ENCODE results near the gene VPS50. TPM values are rescaled to one million over a fixed set of nuclear protein-coding genes. Genes with fewer than 3 reads are reported as not detected.
A peak's percentile ranks its signal among the peaks of the same experiment; 100 is the strongest.
"Not testable (repeated sequence)": the region's sequence is repeated elsewhere in the genome, so short reads cannot be mapped to it uniquely, and the experiment has no call there.

The VPS50 gene
- total RNA-seq, 1 donor from 2014 or later = 32.7 TPM

DNA sequence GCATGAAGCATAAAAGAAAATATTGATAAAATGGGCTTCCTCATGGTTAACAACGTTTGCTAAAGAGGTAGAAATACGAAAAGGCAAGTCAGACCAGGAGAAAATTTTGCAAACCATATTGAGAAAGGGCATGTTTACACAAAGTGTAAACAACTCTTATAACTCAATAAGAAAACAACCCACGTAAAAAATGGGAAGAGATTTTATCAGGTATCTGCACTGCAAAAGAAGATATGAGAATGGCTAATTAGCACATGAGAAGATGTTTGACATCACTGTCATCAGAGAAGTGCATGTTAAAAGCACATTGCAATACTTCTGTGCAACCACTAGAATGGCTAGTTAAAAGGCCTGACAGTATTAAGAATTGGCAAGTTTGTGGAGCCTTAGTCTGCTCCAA is 99.5 kb downstream of the VPS50 start:
- no peak for DNase-seq (ENCODE audit: low read depth in 2 of 2)

DNA sequence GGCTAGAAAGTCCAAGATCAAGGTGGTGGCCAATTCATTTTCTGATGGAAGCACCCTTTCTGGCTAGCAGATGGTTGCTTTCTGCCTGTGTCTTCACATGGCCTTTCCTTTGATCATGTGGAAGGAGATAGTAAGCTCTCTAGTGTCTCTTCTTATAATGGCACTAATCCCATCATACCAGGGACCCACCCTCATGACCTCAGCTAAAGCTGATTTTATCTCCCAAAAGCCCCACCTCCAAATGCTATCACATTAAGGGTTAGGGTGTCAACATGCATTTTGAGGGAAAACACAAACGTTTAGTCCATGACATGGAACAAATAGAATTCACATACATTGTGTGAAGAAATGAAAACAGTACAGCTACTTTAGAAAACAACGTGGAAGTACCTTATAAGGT is 100.0 kb downstream of the VPS50 start:
- no peak for DNase-seq (ENCODE audit: low read depth in 2 of 2)

GRCh38 chr7:93337052-93337451 is 104.9 kb downstream of the VPS50 start:
- DNase-seq (ENCODE audit: low read depth in 2 of 2) = no peak

DNA sequence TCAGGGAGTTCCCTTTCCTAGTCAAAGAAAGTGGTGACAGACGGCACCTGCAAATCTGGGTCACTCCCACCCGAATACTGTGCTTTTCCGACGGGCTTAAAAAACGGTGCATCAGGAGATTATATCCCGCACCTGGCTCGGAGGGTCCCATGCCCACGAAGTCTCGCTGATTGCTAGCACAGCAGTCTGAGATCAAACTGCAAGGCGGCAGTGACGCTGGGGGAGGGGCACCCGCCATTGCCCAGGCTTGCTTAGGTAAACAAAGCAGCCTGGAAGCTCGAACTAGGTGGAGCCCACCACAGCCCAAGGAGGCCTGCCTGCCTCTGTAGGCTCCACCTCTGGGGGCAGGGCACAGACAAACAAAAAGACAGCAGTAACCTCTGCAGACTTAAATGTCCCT is 110.0 kb downstream of the VPS50 start:
- DNase-seq (ENCODE audit: low read depth in 2 of 2) = not testable (repeated sequence)

- no peak for DNase-seq (ENCODE audit: low read depth in 2 of 2)
These were observed 118.2 kb downstream of the VPS50 start for GRCh38 chr7:93350338-93350737.

DNA sequence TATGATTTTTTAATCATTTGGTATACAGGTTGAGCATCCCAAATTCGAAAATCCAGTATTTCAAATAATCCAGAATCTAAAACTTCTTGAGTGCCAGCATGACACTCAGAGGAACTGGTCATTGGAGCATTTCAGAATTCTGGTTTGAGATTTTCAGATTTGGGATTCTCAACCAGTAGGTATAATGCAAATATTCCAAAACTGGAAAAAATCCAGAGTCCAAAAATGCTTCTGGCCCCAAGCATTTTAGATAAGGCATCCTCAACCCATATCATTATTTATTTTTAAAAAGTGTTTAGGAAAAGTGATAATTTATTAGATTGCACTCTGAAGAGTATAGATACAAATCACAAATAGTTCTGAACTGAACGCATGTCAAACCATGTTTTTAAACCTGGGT is 120.7 kb downstream of the VPS50 start:
- DNase-seq (ENCODE audit: low read depth in 2 of 2) = no peak

GRCh38 chr7:93354815-93355214 is 122.6 kb downstream of the VPS50 start:
- DNase-seq (ENCODE audit: low read depth in 2 of 2) = no peak

DNA sequence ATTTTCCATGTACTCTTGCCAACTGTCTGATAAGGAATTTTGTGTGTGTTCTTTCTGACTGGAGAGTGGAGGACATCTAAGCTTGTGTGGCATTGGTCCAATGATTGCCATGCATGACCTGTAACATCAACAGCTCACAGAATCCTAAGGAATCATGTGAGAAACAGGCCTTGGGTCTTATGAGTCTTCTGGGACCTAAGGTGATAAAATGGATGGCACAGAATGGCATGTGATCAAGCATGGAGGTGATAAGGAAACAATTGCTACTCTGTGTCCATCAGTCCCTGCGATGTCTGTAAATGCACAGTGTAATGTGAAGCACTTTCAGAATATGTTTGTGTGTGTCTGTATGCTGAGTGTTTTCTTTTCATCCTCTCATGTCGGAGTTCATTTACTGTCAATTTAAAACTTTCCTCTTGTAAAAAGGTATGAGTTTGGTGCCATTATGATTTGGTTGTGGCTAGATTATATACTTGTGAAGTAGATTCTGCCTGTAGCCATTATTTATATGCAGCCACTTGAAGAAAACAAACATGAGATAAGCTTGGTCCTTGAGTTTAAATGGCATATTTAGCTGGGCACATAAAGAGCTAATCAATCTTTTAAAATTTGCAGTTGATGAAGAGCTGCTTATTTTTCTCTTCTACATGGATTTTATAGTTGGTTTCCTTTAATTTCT is 127.5 kb downstream of the VPS50 start:
- no peak for DNase-seq (ENCODE audit: low read depth in 2 of 2)

DNA sequence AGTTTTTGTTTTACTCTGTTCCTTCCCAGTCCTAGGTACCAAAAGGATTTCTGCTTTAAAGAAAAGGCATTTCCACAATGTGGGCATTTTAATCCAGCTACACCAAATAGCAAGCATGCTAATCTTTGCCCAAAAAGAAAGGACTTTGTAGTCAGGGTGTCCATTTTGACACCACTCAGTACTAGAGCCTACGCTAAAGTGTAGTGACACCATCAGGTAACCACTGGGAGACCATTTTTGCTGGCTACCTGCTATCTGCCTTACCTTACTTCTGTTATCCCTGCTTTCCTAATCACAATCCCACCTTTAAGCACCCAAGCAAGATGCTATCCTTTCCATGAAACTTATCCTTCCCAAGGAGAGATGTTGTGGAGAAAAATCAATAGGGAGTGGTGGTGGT is 129.7 kb downstream of the VPS50 start:
- no peak for DNase-seq (ENCODE audit: low read depth in 2 of 2)

DNA sequence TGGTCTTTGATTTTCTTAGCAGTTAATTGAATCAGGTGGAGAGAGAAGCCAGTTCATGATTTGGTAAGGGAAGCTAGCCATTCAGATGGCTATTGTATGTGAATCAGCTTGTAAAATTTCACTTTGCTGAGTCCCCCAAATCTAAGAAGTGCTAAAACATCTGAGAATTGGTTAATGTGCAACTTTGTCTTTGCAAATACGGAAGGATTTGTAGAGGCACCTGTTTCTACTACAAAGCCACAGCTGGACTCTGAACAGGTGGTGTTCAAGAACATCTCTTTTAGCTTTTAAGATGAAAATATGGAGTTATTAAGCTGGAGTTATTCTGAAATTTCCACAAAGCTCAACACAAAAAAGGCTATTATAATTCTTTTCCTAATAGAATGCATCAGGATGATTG is 132.6 kb downstream of the VPS50 start:
- DNase-seq (ENCODE audit: low read depth in 2 of 2) = no peak

GRCh38 chr7:93365341-93365740 is 133.2 kb downstream of the VPS50 start:
- no peak for DNase-seq (ENCODE audit: low read depth in 2 of 2)

DNA sequence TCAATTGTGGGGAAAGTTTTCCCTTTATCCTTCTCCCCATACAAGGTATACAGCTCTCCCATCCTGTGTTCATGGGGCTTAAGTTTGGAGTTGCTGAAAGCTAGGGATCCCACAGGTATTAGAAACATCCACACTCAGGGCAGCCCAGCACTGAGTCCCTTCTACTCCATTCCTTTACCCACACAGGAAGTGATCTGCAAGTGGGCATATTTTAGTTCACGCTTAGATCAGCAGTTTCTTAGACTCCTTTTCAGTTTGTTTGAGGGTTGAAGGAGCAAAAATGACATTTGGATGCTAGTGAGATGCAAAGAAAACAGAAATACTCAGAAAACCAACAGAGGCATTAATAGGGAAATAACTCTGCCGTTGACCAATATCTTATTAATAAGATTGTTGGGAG is 134.7 kb downstream of the VPS50 start:
- DNase-seq (ENCODE audit: low read depth in 2 of 2) = no peak

- DNase-seq (ENCODE audit: low read depth in 2 of 2) = no peak
These were observed 135.1 kb downstream of the VPS50 start for GRCh38 chr7:93367254-93367653.

DNA sequence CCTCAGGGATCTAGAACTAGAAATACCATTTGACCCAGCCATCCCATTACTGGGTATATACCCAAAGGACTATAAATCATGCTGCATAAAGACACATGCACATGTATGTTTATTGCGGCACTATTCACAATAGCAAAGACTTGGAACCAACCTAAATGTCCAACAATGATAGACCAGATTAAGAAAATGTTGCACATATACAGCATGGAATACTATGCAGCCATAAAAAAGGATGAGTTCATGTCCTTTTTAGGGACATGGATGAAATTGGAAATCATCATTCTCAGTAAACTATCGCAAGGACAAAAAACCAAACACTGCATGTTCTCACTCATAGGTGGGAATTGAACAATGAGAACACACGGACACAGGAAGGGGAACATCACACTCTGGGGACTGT is 138.8 kb downstream of the VPS50 start:
- DNase-seq (ENCODE audit: low read depth in 2 of 2) = not testable (repeated sequence)

- DNase-seq (ENCODE audit: low read depth in 2 of 2) = no peak
These were observed 141.4 kb downstream of the VPS50 start for GRCh38 chr7:93373537-93373936.

- DNase-seq (ENCODE audit: low read depth in 2 of 2) = peak; percentile 45 to 57
These were observed 142.3 kb downstream of the VPS50 start for GRCh38 chr7:93374345-93374940.

- DNase-seq (ENCODE audit: low read depth in 2 of 2) = no peak
These were observed 143.4 kb downstream of the VPS50 start for GRCh38 chr7:93375603-93376002.

DNA sequence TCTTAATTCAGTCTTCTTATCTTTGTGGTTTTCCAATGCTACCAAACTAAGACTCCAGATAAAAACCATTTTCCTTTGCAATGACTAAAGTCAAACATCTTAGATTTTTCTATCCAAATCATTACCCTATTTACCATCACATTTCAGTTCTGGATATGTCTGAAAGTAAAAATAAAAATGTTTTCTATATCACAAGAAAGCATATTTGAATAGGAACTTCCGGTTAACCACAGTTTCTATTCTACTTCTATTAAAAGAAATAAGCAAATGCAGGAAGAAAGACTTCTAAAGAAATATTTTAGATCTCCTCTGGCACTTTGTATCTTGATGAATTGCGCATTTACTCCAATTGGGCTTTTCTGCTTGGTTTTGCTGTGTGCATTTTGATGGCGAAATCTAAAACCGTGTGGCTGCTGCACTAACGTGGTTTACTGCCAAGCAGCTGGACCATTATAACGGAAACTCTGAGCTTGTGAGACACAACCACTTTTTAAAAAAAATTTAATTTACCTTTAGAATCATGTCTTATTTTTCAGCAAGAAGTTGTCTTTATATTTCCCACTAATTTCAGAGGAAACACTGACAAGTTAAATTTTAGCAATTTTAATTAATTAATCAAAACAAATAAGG is 146.1 kb downstream of the VPS50 start:
- DNase-seq (ENCODE audit: low read depth in 2 of 2) = peak in 1 of 2 donors; percentile 12

GRCh38 chr7:93382362-93382761 is 150.2 kb downstream of the VPS50 start:
- no peak for DNase-seq (ENCODE audit: low read depth in 2 of 2)

GRCh38 chr7:93390660-93391059 is 158.5 kb downstream of the VPS50 start:
- no peak for DNase-seq (ENCODE audit: low read depth in 2 of 2)

- DNase-seq (ENCODE audit: low read depth in 2 of 2) = no peak
These were observed 160.8 kb downstream of the VPS50 start for GRCh38 chr7:93392984-93393383.

- no peak for DNase-seq (ENCODE audit: low read depth in 2 of 2)
These were observed 167.5 kb downstream of the VPS50 start for GRCh38 chr7:93399642-93400041.

DNA sequence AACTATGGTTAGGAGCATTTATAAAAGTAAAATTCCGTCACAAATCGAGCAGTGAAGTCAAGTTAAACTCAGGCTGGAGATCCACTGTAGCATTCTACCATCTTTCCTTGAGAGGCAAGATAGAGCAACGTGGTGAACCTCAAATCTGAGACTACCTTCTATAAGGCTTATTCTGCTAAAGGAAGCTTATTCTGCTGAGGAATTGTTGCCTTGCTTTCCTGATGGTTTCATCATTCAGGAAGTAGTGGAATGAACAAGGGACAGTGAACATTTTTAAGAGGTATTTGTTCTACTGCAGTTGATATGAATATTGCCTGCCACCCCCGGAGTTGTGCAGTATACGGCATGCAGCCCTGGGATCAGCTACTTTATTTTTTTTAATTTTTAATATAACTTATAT is 170.8 kb downstream of the VPS50 start:
- DNase-seq (ENCODE audit: low read depth in 2 of 2) = no peak
